Measurements from ENCODE around the gene TMEM127.

- TF ChIP-seq CTCF (IDR thresholded peaks at IDR 0.05) (no peak), POLR2AphosphoS5 (IDR thresholded peaks at IDR 0.05) (no peak), POLR2A (IDR thresholded peaks at IDR 0.05) (no peak), EP300 (IDR thresholded peaks at IDR 0.05; ENCODE audit: low read depth) (no peak)
Measured at GRCh38 chr2:96264086-96264485, 1.7 kb downstream of the TMEM127 start.
